ENCODE results near the gene FSTL5.
"Not testable (repeated sequence)": the region's sequence is repeated elsewhere in the genome, so short reads cannot be mapped to it uniquely, and the experiment has no call there.

Gene FSTL5

GRCh38 chr4:162131256-162131655 is 32.5 kb downstream of the FSTL5 start:
- TF ChIP-seq CTCF (IDR thresholded peaks at IDR 0.05): no peak
- Histone ChIP-seq H3K4me3 (no peak overlapping the region), H3K27ac (no peak overlapping the region)
- DNase-seq (ENCODE audit: low spot score): no peak

- H3K4me3 ChIP-seq: no peak overlapping the region
- no peak for TF ChIP-seq CTCF (IDR thresholded peaks at IDR 0.05)
- DNase-seq (ENCODE audit: low spot score): no peak
- H3K27ac ChIP-seq: no peak overlapping the region
Measured at GRCh38 chr4:162126729-162127128, 37.1 kb downstream of the FSTL5 start.

GRCh38 chr4:162117051-162117450 is 46.7 kb downstream of the FSTL5 start:
- H3K27ac ChIP-seq: no peak overlapping the region
- no peak for TF ChIP-seq CTCF (IDR thresholded peaks at IDR 0.05)
- no peak overlapping the region for H3K4me3 ChIP-seq
- no peak for DNase-seq (ENCODE audit: low spot score)

GRCh38 chr4:162116095-162116779 is 47.6 kb downstream of the FSTL5 start:
- Histone ChIP-seq H3K4me3 (no peak overlapping the region), H3K27ac (no peak overlapping the region)
- no peak for DNase-seq (ENCODE audit: low spot score)
- no peak for TF ChIP-seq CTCF (IDR thresholded peaks at IDR 0.05)

GRCh38 chr4:162115333-162115732 is 48.5 kb downstream of the FSTL5 start:
- no peak overlapping the region for H3K4me3 ChIP-seq
- H3K27ac ChIP-seq: no peak overlapping the region
- TF ChIP-seq CTCF (IDR thresholded peaks at IDR 0.05): no peak
- DNase-seq (ENCODE audit: low spot score): no peak

GRCh38 chr4:162111078-162111477 is 52.7 kb downstream of the FSTL5 start:
- no peak for TF ChIP-seq CTCF (IDR thresholded peaks at IDR 0.05)
- no peak for DNase-seq (ENCODE audit: low spot score)
- Histone ChIP-seq H3K4me3 (no peak overlapping the region), H3K27ac (no peak overlapping the region)

- Histone ChIP-seq H3K27ac (no peak overlapping the region), H3K4me3 (no peak overlapping the region)
- TF ChIP-seq CTCF (IDR thresholded peaks at IDR 0.05): no peak
- no peak for DNase-seq (ENCODE audit: low spot score)
Measured at GRCh38 chr4:162104459-162105124, 59.2 kb downstream of the FSTL5 start.

GRCh38 chr4:162103908-162104307 is 59.9 kb downstream of the FSTL5 start:
- DNase-seq (ENCODE audit: low spot score); H3K4me3 ChIP-seq; H3K27ac ChIP-seq: not testable (repeated sequence)

All from coronary artery (tissue), 2 donors.